NCI-H146 treated with DMSO at 0.1 percent for 48 hours (cell line): ENCODE data around the gene AUTS2.

Experiments
- DNase-seq: peaks from one replicate; lab custom pipeline; 2025; ENCODE audit not compliant: unreplicated experiment; lab: John Stamatoyannopoulos, UW

Gene AUTS2

DNA sequence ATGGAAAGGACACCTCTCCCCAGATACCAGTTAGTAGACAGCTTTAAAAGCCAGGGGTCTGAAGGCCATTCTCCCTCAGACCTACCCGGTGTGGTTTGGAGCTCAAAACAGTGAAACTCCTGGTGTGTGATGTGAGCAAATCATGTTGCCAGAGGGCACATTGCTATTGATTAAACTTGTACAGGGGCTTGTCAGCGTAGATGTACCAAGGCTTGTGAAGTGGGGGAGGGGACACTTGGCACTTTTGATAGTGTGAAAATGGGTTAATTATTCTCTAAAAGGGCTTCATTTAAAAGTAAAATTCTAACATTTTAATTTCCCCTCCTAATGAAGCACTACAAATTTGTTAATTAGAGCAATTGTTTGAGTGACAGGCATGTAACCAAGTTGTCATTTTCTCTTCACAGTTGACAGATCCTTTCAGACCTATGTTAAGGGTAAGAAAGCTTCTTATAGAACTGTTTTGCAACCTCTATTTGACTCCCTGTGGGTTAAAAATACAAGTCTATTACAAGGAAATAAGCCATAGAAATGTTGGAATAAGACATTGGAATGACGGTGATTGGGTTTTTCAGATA is 1176.8 kb downstream of the AUTS2 start:
- DNase-seq, result no peak

DNA sequence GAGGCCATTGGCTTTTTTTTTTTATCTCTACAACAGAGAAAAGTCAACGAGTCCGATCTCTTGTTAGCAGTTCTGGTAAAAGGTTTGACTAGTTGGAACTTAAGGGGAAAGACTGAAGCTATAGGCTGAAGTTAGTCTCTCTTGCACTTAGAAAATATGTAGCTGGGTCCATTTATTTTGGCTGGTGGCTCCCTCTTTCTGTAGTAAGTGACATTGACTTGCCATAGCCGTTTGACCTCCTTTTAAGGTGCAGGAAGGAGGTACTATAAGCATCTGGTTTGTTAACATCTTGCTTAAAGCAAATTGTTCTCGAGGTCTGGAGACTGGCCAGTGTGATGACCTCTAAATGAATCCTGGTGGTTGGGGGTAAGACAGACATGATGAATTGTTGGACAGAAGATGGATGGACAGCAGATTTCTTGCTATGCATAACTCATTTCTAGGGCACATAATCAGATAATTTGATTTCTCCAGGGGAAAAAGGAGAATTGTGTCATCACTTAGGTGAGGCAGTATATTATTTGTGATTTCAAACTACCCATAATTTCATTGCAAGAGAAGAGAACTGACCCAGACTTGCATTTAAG is 1177.4 kb downstream of the AUTS2 start:
- DNase-seq, result no peak

DNA sequence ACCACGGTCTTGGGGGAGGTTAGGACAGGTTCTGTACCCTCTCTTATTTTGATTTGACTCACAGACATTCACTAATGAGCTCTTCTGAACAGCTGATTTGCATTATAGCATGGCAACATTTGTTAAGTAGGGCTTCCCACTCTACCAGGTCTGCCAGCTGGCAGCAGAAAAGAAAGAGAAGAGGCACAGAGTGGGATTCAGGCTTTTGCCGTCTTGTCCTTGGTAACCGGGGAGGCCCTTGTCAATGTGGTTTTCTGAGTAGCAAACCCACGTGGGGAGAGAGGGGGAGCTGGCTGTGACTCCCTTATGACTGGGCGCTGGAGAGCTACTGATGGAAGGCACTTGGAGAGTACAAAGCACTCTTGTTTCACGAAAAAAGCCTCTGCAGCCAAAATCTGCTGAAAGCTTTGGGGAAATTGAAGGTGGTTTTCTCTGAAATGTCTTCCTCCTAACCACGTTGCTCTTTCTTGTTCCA is 1178.4 kb downstream of the AUTS2 start:
- no peak for DNase-seq

DNA sequence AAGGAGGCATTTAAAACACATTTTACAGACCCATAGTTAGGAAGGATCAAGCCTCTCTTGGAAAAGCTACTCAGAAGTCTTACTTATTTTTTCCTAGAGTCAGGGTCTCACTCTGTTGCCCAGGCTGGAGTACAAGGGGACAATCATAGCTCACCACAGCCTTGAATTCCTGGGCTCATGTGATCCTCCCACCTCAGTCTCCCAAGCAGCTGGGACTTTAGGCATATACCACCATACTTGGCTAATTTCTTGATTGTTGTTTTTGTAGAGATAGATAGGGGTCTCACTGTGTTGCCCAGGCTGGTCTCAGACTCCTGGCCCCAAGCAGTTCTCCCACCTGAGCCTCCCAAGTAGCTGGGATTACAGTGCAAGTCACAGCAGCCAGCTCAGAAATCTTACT is 1179.0 kb downstream of the AUTS2 start:
- no peak for DNase-seq

DNA sequence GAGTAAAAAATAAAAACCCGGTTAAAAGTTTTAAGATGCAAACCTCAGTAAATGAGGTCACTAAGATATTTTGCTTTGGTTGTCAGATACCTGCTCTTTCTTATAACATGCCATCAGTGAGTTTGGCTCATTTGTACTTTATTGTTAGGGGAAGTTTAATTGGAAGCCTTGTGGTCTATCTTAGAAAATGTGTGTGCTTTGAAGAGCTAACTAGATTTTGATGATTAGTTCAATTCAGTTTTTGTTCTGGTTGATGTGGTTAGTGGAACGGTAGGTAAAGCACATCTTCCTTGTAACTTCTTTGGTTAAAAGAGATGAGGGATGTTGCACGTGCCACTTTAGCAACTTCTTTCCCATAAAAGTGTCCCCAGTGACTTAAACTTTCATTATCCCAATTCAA is 1180.3 kb downstream of the AUTS2 start:
- no peak for DNase-seq

DNA sequence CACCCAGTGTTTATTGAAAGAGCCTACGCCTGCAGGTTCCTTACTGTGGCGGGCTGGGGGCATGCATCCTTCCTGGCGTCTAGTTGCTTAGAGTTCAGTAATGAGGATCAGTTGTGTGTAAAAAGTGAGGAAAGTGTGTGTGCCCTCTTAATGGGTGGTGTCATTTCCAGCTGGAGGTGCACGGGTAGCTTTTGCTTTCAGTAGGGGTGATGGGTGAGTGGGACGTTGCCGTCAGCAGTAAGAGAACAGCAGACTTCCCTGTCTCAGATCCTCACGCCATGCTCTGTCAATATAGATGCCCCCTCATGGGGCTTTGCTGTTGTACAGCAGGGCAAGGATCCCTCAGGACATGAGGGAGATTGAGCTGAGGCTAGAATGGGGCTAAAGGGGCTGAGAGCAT is 1181.0 kb downstream of the AUTS2 start:
- no peak for DNase-seq

DNA sequence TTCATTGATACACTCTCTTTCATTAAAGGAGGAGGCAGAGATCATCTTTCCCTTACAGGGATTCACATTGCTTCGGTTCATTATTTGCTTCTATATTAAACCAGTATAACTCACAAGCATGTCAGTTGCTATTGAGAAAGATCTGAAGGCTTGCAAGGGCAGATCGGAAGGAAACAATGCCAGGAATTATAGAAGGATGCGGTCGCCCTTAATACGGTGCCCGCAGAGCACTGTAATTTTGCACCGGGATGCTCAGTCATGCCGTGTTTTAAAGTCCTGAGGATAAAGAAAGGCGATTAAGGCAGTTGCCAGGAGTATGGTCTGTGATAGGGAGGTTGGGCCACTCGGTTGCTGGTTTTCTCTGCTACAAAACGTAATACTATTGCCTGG is 1183.6 kb downstream of the AUTS2 start:
- DNase-seq, result no peak

DNA sequence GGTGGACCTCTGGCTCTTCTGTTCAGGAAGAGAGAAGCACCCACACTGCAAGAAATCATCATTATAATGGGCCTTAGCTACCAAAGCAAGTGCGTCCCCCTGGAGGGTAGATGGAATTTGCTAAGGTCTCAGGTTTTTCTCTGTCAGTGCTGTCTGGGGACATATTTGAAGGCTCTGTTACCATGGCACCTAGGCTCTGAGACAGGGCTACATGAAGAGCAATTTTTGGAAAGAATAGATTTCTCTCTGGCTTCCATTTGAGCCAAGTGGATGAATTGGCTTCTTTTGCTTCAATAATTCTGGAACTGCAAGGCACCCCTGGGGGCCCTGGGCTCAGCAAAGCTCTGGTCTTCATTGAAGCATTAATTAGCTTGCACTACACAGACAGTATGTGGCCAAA is 1184.5 kb downstream of the AUTS2 start:
- DNase-seq, result no peak

DNA sequence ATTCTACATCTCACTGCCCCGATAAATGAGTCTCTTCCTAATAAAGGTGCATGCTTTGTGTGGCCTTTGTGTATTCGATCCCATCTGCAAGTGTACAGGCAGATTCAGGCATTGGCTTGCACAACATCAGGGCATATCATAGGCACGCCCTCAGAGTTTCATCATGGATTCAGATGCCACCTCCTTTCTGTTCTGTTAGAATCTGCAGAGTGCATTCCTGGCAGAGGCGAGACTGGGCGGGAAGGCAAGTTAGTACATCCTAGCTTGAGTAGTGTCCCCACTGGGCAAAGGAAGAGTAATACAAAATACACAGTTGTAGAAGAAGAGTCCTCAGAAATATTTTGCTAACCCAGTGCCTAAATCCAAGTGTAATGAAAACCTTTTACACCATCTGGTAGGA is 1187.2 kb downstream of the AUTS2 start:
- no peak for DNase-seq

DNA sequence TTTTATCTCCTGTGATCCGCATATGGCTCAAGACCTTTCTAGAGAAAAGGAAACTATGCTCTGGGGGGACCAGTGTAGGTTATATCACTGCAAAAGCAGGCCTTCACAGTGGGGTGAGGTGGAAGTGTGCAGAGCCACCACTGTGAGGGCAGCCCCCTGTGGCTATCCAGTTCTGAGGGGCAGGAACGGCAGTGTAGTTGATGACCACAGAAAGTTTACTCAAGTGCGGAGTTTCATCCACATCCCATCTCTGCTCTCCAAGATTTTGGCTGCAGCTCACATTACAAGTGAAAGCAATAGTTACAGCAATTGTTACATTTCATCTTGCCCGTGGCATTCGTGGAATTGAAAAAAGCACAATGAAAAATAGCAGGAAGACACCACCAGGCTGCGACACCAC is 1187.8 kb downstream of the AUTS2 start:
- DNase-seq, result no peak

DNA sequence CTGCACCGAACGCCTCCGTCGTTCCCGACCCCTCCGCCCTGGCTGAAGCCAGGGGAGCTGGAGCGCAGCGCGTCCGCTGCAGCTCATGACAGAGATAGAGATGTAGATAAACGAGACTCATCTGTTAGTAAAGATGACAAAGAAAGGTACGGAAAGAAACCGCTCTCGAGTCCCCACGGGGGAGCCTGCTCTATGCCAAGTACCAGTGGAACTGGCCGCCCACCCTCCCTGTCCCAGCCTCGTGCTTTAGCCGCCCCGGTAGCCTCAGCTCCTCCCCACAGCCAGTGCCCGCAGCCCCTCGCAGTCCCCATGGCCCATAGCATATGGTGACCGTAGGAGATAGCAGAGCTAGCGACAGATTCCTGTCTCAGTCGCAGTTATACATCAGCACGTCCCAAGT is 1189.0 kb downstream of the AUTS2 start:
- DNase-seq, result no peak

DNA sequence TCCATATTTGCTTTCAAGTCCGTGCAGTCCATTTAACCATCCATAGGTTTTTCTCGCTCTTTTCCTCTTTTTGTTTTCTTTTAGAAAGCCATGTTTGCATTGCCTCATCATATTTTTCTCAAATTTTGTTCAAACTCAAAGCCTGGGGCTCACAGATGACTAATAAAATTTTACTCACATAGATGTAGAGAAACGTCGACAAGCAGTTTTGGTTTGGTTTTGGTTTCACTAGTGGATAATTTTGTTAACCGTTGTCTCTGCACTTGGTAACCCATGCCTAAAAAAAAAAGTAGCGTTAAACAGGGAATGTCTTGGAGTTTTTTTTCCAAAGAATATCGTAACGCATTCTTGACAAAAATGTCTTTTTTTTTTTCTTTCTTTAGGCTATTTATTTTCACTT is 1189.5 kb downstream of the AUTS2 start:
- DNase-seq, result no peak

DNA sequence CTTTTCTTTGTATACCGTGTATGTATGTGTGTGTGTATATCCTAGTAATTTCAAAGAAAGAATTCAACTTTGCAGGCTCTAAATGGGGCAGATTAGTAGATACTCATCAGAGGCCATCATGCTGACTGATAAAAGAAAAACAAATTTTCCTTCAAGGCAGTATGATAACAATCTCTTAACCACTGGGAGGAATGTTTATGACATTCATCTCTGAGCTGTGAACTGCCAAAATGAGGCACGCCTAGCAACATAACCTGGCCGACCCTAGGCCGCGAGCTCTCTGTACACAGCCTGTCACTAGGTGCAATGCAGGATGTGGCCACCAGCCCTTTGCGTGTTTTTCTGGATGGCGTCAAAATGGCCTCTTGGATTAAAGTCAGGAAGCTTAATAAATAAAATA is 1190.0 kb downstream of the AUTS2 start:
- DNase-seq, result no peak

DNA sequence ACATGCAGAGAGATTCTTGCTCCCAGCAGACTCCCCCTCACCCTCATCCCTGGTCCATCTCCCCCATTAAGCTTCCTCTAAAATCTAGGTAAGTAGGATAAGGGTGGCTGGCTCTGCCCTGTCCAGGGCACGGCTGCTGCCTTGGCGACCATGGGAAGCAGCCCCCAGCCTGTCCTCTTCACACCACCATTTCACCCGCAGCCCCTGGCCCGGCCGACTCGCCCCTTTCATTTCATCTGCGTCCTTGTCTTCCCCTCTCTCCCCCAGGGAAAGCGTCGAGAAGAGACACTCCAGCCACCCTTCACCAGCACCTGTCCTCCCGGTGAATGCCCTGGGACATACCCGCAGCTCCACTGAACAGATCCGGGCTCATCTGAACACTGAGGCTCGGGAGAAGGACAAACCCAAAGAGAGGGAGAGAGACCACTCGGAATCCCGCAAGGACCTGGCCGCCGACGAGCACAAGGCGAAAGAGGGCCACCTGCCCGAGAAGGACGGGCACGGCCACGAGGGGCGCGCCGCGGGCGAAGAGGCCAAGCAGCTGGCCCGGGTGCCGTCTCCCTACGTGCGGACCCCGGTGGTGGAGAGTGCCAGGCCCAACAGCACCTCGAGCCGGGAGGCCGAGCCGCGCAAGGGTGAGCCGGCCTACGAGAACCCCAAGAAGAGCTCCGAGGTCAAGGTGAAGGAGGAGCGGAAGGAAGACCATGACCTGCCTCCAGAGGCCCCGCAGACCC is 1191.4 kb downstream of the AUTS2 start:
- DNase-seq, result no peak

DNA sequence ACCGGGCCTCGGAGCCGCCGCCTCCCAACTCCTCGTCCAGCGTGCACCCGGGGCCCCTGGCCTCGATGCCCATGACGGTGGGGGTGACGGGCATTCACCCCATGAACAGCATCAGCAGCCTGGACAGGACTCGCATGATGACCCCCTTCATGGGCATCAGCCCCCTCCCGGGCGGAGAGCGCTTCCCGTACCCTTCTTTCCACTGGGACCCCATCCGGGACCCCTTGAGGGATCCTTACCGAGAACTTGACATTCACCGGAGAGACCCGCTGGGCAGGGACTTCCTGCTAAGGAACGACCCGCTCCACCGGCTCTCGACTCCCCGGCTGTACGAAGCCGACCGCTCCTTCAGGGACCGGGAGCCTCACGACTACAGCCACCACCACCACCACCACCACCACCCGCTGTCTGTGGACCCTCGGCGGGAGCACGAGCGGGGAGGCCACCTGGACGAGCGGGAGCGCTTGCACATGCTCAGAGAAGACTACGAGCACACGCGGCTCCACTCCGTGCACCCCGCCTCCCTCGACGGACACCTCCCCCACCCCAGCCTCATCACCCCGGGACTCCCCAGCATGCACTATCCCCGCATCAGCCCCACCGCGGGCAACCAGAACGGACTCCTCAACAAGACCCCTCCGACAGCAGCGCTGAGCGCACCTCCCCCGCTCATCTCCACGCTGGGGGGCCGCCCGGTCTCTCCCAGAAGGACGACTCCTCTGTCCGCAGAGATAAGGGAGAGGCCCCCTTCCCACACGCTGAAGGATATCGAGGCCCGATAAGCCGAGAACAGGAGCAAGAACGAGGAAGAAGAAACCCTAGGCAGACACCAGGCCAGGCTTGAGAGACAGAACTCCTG is 1192.2 kb downstream of the AUTS2 start:
- DNase-seq, result no peak

DNA sequence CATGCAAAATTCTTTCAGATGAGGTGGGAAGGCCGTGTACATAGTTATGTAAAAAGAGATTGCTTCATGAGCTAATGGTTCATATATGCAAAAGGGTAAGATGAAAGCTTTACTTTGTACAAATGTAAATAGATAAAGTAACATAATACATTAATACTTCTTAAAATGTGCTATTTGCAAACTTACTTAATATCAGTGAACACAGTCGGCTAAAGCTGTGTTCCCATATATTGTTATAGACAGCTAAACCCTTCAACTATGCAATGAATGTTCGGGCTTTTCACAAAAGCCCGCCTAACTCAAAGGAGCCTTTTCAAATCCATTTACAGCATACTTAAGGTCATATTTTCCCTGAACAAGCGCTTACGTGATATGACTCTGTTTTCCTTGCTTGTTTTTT is 1193.1 kb downstream of the AUTS2 start:
- no peak for DNase-seq

DNA sequence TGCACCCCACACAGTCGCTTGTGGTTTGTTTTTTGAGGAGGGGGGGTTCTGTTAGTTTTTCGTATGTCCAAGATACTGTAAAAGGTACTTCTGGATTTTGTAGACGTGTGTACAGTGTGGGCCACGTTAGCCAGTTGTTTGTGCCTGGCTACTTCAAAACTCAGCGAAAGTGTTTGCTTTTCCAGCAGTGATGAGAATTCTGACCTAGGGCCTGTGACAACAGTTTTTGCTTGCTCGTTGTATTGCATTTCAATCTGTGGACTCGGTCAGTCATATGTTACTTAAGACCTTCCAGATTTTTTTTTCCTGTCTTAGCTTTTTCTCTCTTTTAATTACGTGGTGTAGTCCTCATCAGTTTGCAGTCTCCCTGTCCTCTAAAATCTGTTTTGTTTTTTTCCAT is 1194.8 kb downstream of the AUTS2 start:
- DNase-seq, result no peak

DNA sequence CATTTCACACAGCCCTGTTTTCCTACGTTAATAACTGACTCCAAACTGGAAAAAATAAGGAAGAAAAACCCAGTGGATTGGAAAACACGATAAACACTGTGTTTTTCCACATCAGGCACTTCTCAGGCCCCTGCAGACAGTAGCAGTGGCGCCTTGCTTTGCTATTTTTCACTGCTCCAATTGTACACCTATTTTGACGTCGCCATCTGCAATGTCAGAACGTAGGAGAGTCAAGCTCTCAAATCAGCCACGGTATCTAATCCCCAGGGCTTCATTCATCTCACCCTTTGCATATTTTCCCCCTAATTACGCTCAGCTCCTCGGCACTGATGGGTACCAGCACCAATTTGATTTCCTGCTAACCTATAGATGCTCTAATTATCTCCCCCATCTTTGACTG is 1195.5 kb downstream of the AUTS2 start:
- no peak for DNase-seq

DNA sequence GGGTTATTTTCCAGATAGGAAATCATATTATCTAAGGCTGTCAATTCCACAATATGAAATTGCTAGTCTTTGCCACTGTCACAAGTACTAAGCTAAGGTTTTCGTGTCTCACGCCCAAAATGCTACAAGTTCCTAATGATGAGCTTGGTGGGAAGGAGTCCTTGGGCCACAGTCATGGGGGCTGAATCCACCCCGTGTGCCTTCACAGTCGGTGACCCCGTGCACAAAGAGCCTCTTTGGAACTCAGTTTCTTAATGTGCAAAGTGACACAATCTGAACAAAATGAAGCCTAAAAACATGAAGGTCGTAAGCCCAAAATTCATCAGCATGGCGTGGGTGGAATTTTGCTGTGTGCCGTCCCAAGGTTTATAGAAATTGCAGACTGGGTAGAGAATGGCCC is 1196.7 kb downstream of the AUTS2 start:
- DNase-seq, result no peak

DNA sequence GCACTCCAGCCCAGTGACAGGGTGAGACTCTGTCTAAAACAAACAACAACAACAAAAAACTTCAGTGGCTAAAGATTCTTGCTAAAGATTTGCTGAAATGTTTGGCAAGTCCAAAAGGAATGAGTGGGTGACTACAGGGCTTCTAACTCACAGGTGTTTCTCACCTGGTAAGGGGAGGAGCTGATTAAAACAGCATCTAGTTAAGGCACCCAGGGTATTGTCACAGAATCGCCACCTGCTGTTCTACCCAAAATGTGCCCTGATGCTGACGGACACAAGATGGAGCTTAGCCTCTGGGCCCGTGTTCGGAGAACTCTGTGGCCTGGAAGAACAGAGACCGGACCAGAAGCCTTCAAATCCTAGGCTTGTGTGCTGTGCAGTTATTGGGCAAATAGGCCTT is 1197.7 kb downstream of the AUTS2 start:
- DNase-seq, result no peak

DNA sequence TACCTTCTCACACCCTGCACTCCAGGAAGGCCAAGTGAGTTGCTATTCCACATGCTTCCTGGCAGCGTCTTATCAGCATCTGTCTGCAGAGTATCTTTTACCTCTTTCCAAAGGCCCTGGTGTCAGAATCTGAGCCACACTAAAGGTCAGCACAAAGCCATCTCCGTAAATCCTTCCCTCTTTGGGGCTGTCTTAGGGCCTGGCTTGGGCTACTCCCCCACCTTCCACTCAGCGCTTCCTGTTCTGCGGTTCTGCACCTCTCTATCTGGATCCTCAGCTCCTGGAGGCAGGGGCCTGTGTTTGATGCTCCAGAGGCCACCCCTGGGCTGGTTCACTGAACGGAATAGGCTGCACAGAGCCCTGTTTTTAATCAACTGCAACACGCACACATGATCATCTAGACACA is 1198.8 kb downstream of the AUTS2 start:
- DNase-seq, result no peak
